NCI-H345 (cell line): ENCODE results near the gene TOMM5.

Source experiments
- DNase-seq: peaks from one replicate; lab custom pipeline; 2025; lab: John Stamatoyannopoulos, UW

The TOMM5 gene

DNA sequence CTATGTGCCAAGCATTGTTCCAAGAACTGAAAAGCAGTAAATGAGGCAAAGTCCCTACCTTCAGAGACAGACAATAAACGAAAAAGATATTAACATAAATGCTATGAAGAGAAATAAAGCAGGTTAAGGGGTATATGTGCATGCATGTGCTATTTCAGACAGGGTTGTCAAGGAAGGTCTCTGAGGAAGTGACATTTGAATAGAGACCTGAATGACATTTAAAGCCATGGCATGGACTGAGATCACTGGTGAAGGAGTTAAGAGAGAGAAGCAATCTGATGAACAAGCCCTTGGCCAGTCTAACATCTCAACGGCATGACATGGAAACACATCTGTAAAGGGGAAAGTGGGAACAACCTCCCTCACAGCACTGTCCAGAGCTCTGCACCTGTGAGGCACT, 30.7 kb downstream of the TOMM5 start:
- DNase-seq, result no peak

GRCh38 chr9:37559855-37560592, 32.4 kb downstream of the TOMM5 start:
- DNase-seq, result no peak

DNA sequence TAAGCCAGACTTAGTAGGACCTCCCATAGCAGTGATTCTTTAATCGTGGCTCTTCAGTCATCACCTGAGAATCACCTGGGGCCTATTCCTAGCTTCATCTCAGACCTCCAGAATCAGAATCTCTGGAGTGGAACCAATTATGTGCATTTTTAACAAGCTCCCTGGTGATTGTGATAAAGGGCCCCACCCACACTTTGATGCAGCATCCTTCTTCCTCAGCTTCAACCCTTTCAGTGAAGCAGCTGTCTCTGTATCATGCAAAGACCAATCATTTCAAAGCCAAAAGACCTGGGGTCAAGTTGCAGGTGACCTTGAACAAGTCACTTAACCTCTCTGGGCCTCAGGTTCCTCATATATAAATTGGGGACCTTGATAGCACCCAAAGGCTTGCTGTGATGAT, 33.3 kb downstream of the TOMM5 start:
- DNase-seq, result no peak

DNA sequence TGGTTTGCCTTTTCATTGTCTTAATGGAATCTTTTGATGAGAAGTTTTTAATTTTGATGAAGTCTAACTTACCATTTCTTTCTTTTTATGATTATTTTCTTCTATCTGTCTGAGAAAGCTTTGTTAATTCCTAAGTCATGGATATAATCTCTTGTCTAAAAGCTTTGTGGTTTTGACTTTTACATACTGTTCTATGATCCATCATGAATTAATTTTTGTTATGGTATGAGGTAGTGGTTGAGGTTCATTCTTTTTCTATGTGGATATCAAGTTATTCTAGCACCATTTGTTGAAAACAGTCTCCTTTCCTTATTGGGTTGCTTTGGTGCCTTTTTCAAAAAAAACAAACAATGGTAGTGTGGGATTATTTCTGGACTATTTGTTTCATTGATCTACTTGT, 36.6 kb downstream of the TOMM5 start:
- no peak for DNase-seq

GRCh38 chr9:37554318-37554717, 38.1 kb downstream of the TOMM5 start:
- DNase-seq, result no peak

DNA sequence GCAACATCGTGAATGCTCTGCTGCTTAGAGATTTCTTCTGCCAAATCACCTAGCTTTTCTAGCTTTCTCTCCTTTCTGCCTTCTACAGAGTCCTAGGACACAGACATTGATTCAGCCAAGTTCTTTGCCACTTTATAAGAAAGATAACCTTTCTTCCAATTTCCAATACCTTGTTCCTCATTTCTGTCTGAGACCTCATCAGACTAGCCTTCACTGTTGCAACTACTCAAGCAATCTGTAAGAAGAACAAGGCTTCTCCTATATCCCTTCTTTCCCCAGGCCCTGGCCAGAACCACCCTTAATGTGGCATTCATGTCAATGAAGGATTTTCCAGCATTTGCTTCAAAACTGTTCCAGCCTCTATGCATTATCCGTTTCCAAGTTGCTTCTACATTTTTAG, 40.5 kb downstream of the TOMM5 start:
- no peak for DNase-seq

GRCh38 chr9:37551468-37551867, 40.9 kb downstream of the TOMM5 start:
- no peak for DNase-seq

GRCh38 chr9:37550781-37551180, 41.6 kb downstream of the TOMM5 start:
- no peak for DNase-seq

GRCh38 chr9:37549527-37549926, 42.9 kb downstream of the TOMM5 start:
- DNase-seq, result no peak

GRCh38 chr9:37547328-37547878, 45.0 kb downstream of the TOMM5 start:
- DNase-seq, result no peak

DNA sequence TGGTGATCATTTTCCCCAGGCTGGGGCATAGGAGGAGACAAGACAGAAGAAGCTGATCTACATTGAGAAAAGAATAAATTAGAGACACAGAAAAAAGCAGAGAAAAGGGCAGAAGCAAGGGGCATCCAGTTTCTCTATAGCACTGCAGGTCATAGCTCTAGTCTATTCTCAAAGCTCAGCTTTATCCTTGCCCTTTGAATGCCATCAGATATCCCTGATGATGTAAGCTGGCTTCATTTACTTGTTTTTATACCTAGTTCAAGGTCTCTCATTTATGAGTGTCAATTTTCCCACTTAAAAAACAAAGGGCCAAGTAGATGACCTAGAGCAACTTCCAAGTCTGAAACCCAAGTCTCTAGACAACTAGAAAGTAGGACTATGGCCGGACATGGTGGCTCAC, 48.9 kb downstream of the TOMM5 start:
- no peak for DNase-seq

DNA sequence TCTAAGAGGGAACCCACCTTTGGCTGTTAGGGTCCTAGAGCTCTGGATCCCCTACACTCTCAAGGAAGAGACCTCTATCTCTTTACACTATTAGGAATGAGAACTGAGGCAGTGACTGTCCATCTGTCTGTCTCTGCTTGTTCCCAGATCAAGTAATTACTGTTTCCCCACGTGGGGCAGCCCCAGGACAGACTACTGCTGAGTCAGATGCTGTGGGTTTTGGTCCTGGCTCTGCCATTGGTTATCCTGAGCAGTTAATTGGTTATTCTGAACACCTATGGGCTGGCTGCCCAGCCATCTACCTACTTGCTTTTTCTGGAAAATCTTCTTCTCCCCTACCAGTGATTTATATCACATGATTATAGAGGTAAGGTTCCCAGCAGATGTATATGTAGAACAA, 49.5 kb downstream of the TOMM5 start:
- no peak for DNase-seq

GRCh38 chr9:37542488-37542887, 49.9 kb downstream of the TOMM5 start:
- no peak for DNase-seq

DNA sequence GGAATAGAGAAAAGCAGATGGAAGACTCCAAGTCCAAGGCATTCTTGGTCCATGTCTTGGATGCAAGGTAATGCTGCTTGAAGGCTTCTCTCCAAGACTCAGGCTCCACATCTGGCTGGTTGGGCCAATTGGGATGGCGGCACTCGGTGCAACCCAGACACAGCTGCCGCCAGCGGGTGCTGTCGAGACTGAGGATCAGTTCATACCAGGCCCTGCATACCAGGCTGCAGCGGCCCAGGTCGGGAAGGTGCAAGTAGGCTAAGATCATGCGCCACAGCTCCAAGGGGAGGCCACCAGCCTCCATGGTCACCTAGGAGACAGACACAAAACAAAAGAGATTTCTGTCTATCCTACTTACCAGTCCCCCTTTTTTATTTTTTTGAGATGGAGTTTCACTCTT, 50.9 kb downstream of the TOMM5 start:
- DNase-seq, result no peak

DNA sequence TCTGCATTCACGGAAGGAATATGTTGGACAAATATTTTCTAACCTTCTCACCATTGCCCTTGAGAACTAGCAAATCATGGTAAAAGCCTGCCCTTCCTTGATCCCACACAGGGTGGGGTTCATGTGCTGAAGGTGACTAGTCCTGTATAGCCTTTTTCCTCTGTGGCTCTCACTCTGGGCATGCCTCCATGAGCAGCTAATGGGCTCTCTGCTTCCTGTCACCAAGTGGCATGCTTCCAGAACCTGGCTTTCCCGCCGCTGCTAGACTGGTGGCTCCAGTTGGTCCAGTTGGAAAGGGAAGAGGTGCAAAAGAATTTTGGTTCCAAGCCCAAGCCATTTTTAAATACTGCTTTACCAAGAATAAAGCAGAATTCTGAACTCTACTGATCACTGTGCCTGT, 51.8 kb downstream of the TOMM5 start:
- DNase-seq, result no peak

- no peak for DNase-seq
These were observed 52.8 kb downstream of the TOMM5 start for GRCh38 chr9:37539634-37540033.
